ENCODE data around the gene MMP17.
"Not testable (repeated sequence)": the region's sequence is repeated elsewhere in the genome, so short reads cannot be mapped to it uniquely, and the experiment has no call there.

The MMP17 gene

DNA sequence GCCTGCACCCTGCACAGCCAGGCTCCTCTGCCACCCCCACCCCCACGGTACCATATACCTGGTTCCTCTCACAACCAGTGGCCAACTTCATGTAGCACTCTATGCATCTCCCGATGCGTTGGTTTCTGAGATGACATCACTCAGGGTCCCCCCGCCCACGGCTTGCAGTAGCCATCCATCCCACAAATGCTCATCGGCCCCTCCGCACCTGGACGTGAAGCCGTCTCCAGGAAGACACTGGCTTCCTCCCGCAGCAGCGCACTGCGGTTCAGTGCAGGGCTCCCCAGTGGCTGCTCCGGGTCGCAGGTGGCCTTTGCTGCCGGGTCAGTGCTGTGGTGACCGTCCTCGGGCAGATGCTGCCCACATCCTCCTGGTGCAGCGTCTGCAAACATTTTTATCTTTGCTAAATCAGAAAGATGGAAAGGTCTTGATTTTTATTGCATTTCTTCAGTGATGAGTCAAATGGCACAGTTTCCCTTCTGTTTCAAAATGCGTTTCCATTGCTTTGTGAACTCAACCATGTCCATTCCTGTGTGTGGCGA is 27.5 kb upstream of the MMP17 start:
- DNase-seq = no peak

DNA sequence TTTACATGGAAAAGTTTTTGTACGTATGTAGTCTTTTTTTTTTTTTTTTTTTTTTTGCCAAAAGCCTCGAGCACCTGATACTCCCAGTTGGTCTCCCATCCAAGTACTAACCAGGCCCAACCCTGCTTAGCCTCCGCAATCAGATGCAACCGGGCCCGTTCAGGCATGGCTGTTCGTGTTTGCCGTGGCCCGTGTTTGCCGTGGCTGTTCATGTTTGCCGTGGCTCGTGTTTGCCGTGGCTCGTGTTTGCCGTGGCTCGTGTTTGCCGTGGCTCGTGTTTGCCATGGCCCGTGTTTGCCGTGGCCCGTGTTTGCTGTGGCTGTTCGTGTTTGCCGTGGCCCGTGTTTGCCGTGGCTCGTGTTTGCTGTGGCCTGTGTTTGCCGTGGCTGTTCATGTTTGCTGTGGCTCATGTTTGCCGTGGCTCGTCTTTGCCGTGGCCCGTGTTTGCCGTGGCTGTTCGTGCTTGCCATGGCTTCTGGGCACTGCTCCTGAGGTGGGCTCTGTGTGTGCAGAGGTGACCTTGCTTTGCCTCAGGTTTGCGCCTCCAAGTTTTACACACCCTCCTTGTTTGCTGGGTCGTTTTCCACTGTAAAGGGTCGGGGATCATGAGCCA is 26.8 kb upstream of the MMP17 start:
- DNase-seq = no peak

DNA sequence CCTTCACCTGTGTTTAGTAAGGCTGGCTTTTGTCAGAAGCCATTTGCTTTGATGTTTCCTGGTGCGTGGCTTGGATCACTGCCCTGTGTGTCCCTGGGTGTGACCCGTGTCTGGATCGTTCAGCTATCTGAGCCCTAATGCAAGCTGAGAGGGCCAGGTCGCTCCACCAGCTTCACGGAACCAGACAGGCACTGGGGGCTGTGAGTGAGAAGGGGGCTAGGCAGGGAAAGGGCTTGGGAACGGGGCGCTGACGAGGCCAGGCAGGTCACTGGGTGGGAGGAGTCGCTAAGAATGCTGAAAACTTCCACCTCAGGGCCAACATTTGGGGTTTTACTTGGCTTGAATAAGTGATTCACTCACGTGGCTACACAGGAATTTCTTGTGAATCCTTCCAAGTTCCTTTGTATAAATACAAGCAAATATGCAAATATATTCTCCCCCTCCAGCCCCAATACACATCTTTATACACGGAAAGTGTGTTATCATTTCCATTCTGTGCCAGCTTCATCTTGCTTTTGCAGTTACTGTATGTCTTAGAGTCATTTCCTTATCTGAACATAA is 24.2 kb upstream of the MMP17 start:
- DNase-seq = no peak

DNA sequence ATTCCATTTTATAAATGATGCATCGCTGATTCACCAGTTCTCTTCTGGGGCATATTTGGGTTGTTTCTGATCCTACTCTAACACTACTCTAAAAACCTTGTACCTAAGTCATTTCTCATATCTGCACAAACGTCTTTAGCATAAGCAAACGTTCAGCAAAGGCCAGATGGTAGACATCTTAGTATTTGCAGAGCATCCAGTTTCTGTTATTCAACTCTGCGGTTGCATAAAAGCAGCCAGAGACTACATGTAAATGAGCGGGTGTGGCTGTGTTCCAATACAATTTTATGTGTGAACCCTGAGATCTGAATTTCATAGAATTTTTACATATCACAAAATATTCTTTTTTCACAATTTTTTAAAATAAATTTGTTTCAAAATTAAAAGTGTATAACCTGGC is 22.8 kb upstream of the MMP17 start:
- DNase-seq = no peak

DNA sequence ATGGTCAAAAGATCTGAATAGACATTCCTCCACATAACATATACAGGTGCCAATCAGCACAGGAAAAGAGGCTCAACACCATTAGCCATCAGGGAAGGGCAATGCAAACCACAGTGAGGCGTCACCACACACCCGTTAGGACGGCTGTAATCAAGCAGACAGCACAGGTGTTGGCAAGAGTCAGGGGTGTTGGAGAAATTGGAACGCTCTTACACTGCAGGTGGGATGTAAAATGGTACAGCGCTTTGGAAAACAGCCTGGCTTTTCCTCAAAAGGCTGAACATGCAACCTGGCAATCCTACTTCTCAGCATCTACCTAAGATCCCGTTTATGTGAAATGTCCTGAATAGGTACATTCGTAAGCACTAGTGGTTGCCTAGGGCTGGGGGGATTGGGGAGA is 21.5 kb upstream of the MMP17 start:
- no peak for DNase-seq

DNA sequence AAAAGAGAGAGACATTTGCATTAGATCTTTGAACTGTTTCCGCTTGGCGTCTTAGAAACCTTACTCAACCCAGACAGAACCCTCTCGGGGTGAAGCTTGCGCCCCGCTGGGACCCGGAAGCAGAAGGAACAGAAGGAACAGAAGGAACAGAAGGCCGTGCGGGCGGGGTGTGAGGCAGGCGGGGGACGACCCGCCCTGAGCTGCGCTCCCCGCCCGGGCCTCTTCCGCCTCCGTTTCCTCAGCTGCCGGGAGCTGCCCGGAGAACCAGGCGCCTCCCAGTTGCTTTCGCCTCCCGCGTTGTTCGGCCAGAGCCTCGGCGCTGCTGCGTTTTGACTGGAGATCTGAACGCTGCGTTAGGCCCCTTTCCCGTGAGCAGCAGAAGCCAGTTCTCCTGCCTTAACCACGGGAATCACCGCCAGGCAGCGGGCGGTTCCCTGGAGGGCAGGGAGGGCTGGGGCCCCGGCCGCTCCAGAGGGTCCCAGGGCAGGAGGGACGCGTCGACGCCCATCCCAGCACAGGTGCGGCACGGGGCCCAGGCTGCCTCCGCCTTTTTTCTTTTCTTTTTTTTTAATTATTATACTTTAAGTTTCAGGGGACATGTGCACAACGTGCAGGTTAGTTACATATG is 19.3 kb upstream of the MMP17 start:
- DNase-seq = no peak

DNA sequence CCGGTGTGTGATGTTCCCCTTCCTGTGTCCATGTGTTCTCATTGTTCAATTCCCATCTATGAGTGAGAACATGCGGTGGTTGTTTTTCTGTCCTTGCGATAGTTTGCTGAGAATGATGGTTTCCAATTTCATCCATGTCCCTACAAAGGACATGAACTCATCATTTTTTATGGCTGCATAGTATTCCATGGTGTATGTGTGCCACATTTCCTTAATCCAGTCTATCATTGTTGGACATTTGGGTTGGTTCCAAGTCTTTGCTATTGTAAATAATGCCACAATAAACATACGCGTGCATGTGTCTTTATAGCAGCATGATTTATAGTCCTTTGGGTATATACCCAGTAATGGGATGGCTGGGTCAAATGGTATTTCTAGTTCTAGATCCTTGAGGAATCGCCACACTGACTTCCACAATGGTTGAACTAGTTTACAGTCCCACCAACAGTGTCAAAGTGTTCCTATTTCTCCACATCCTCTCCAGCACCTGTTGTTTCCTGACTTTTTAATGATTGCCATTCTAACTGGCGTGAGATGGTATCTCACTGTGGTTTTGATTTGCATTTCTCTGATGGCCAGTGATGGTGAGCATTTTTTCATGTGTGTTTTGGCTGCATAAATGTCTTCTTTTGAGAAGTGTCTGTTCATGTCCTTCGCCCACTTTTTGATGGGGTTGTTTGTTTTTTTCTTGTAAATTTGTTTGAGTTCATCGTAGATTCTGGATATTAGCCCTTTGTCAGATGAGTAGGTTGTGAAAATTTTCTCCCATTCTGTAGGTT is 18.5 kb upstream of the MMP17 start:
- DNase-seq = not testable (repeated sequence)

DNA sequence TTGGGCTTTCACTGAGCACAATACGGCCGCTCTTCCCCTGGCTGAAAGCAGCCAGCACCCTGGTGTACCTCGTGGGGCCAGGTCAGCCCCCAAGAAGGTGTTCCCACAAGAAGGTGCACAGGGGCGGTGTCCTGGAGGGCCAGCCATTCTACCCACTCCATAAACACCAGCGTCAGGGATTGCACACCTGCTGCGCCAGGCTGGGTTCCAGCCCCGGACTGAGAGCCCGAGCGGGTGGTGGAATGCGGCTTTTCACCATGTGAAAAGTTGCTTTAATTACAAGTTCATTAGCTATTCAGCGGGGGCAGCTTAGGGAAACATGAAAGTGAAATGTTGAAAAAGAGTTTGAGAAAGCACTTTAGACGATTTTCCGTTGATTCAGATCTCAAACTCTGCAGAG is 17.5 kb upstream of the MMP17 start:
- no peak for DNase-seq

DNA sequence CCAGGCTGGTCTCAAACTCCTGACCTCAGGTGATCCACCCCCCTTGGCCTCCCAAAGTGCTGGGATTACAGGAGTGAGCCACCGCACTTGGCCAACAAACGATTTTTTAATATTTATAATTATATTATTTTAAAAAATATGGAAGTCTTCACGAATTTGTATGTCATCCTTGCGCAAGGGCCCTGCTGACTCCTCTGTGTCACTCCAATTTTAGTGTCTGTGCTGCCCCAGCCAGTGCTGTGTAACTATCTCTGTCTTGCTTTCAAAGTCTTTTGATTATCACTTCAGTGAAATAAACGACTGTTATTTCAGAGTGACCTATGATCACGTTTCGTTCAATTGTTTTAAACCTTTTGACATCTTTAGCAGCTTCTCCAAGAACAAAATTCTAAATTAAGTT is 13.1 kb upstream of the MMP17 start:
- no peak for DNase-seq

DNA sequence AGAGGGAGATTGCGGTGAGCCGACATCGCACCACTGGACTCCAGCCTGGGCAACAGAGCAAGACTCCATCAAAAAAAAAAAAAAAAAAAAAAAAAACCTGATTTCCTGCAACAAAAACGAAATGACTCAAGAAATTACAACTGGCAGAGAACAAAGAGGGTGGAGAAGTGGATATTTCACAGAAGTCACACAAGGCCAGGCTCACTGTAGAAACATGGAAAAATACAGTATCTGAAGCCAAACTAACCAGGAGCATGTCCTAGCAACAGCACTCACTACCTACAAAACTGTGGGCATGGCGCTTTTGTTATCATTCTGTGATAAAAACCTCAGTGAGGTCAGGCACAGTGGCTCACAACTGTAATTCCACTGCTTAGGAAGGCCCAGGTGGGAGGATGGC is 11.7 kb upstream of the MMP17 start:
- DNase-seq = no peak

DNA sequence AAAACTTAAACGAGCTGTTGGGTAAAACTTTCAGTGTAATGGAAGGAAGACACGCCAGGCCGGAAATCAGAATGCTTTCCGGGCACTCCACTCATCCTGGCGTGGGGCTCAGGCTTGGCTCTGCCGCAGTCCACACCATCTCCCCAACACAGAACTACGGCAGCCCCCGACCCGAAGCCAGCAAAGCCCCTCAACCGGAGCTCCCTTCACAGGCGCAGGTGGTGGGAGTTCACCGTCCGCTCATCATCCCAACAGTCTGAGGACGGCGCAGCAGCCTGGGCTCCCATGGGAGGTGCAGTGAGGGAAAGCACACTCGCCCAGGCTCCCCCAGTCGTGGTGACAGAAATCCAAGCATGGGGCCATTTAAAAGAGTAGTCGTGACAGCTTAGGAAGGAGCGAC is 11.0 kb upstream of the MMP17 start:
- DNase-seq = no peak

DNA sequence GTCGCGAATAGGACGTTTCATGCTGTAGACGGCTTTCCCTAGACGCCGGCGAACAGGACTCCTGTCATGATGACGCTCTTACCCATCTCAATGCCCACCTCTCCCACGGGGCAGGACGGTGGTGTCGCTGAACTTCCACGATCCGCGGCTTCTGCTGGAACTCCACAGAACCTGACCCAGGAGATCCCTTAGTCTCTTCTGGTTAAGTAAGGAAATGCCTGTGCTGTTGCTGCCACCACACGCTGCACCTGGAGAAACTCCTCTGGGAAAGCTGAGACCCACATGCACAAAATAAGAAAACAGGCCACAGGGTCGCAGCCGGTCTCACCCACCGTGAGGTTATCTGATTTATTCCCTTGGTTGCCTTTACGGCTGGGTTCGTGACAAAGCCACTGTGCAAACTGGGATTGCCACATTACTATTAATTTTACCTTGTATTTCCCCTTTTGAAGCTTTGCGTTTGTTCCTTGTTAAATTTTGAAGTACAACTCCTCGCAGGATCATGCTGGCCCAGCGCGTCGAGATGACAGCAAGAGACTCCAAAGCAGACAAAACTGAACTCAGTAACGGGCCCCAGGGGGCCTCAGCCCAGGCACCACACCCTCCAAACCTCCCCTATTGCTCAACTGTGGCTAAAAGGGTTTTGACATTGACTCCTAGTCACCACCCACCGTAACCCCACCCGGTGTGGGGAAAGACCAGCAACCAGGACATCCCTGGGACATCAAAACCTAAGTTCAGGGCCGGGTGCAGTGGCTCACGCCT is 9.2 kb upstream of the MMP17 start:
- no peak for DNase-seq

DNA sequence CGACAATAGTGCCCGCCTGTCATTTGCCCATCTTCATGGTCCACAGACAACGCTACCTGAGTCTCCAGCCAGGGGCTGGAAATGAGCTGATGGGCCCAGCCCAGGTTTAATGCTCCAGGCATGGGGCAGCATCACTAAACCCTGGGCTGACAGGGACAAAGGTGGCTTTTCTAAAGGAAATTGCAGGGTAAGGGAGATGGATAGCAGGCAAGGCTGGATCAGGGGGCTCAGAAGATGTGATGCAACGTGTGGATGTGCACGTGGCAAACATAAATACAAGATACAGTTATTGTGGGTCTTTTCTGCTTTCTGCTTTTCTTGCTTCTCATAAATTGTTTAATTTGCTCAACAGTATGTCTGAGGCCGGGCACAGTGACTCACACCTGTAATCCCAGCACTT is 3.7 kb upstream of the MMP17 start:
- no peak for DNase-seq

DNA sequence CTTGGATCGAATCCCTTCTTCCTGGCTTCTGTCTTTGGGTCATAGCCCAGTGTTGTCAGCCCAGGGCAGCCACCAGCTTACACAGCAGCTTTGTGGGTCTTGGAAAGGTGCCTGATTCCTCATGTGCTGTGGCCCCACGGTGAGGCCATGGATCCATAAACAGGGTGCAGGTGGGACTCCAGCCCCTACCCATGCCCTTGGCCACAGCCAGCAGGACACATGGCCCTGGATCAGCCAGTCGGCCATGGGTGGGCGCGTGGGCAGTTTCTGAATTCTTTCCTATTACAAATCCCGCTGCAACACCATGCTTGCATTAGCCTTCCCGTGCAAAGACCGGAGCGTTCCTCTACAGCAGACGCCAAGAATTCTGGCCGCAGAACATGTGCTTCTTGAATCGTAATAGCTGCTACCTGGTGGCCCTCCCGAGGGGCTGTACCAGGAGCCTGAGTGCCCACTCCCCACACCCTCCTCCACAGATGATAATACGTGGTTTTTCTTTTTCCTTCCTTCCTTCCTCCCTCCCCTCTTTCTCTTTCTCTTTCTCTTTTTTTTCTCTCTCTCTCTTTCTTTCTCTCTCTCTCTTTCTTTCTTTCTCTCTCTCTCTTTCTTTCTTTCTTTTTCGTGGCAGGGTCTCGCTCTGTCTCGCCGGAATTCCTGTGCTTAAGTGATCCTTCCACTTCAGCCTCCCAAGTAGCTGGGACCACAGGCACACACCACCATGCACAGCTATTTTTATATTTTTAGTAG is 2.9 kb upstream of the MMP17 start:
- no peak for DNase-seq

DNA sequence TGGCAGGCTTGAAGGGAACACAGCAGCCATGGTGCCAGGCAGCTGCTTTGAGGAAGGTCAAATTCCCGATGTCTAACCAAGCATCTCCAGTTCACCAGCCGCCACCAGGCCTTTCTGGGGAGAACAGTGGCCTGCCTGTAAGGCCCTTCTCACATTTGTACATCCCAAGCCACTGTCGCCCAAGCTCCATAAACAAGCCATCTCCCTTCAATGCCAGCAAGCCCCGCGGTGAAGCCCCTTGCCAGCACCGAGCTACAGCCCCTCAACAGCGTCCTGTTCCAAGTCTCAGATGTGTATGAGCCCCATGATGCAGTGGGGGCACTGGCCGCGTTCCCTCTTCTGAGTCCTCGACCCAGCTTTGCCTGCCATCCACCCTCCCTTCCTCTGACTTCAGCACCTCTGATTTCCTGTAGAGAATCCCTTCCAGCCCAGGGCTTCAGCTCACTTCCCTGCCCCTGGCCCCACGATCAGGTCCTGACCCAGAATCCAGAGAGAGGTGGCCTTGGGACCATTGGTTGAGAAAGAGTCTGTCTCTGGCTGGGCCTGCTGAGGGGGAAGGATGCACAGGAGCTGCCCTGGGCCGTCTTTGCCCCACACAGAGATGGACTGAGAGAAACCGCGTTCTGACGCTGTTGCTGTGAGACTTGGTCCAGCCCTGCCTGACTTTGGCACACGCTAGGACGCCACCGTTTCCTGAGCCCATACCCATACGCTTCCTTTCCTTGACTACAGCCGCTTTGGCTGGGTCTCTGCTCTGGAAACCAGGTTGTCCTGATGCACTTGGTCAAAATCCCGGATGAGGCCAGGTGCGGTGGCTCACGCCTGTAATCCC is 1.9 kb upstream of the MMP17 start:
- no peak for DNase-seq

DNA sequence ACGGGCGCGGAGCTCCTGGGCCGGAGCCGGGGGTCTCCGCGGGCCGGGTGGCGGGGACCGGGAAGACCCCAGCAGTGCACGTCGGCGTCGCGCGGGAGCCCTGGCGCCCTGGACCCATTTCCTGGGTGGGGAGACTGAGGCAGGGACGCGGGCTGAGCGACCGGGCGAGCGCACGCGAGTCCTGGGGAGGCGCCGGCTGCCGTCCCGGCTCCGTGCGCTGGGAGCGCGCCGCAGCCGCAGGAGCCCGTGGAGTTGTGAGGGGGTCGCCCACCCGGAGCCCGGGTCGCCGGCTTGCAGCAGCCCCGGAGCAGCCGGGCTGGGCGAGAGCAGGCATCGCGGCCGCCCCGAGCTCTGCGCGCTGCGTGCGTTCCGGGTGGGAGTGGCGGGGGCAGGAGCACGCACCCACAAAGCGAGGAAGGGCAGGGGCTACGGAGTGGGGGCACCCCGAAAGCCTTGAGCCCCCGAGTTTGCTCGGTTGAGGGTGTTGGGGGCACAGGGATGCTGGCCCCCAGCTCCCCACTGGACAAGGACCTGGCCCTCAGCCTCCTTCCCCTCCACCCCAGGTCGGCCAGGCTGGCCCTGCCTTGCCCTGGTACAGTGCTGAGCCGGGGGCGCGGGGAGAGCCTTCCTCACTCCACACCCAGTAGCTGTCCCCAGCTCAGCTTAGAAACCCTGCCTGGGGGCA is 620 bp downstream of the MMP17 start:
- DNase-seq = no peak

DNA sequence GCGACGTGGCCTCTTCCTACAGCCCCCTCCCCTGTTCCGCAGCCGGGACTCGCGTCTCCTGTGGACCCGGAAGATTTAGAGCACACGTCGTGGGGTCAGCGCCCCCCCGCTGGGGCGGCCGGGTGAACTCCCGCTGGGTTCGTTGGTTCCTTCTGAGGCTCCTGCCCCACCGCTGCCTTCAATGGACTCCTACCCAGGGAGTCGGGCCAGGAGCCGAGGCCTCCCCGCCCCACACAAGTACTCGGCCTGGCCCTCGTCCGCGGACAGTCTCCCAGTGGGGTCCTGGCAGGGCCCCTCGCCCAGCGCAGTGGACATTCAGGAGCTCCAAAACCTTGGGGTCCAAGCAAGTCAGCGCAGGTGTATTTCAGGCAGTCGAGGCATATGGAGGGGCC is 1.2 kb downstream of the MMP17 start:
- no peak for DNase-seq

DNA sequence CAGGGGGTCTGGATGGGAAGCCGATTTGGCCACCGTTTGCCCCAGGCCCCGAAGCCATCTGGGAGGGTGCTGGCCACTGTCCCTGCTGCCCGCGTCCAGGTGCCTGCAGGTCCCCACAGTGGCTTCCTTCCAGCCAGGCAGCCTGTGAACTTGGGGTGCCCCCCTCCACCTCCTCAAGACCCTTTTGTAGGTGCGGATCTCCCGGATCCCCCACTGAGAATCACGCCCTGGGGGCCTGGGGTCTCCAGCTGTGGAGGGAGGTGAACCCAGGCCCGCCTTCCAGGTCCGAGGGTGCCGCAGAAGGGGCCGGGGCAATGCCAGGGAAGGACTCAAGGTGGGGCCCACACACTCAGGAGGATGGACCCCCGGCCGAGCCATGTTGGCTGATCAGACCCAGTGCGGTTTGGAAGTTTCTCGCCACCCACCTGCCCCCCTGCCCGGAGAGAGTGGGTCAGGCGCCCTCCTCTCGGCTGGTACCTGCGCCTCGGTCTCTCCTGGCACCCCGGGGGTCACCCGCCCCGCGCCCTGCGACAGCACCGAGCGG is 1.7 kb downstream of the MMP17 start:
- DNase-seq = no peak

DNA sequence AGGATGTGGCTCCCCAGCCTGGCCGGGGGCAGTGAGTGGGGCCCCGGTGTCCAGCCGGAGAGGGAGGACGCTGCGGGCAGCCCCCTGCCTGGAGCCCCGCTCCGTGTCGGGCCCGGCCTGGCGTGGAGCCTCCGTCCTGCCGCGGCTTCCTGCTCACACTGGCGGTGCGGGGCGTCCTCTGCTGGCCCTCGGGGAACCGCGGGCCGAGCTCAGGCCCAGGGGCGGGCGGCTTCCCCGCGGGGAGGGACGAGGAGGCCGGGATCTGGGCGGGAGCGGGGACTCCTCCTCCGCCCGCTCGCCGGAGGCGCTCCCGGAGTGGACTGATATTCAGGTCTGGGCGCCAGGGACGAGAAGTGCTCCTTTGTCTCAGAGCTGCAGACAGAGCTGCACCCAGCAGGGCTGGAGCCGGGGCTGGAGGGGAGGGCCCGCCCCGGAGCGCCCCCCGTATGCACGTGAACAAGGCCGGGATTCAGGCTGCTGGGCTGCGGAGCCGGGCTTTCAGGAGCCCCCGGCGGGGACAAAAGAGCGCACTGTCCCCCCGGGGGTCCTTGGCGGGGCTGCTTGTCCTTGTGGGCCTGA is 2.2 kb downstream of the MMP17 start:
- no peak for DNase-seq
